Activated T-helper 2 cell treated with anti-CD3 and anti-CD28 coated beads, Interferon-gamma antibody, Interleukin-2, Interleukin-4, amounts not matched to agents 10 μg/mL and 5 μg/mL and 100 μg/mL, durations not matched to agents 14 hours and 24 hours and 36 hours (primary cell): ENCODE data around the gene DUSP15. TPM values are rescaled to one million over a fixed set of nuclear protein-coding genes. Genes with fewer than 3 reads are reported as not detected.

Source experiments
- DNase-seq: peaks from one replicate; pipeline ENCODE4 v3.0.0; 2021; ENCODE audit warnings: low spot score
- H3K27ac Mint-ChIP-seq: one replicate; pipeline ENCODE4 v1.8.0; 2021; ENCODE audit warnings: mixed read lengths
- H3K27me3 Mint-ChIP-seq: one replicate; pipeline ENCODE4 v1.8.0; 2021; ENCODE audit warnings: low read depth, mixed read lengths
- H3K36me3 Mint-ChIP-seq: one replicate; pipeline ENCODE4 v1.8.0; 2021; ENCODE audit warnings: low read depth, mixed read lengths
- H3K4me1 Mint-ChIP-seq: one replicate; pipeline ENCODE4 v1.8.0; 2021; ENCODE audit warnings: low read depth, mixed read lengths
- H3K4me3 Mint-ChIP-seq: one replicate; pipeline ENCODE4 v1.8.0; 2021; ENCODE audit warnings: low read depth, mild to moderate bottlenecking, moderate library complexity, mixed read lengths
- H3K9me3 Mint-ChIP-seq: one replicate; pipeline ENCODE4 v1.8.0; 2021; ENCODE audit warnings: mixed read lengths
- intact Hi-C: fragments of 100-400 bp; cut with micrococcal nuclease; formaldehyde crosslinking; loops from one replicate; pipeline ENCODE4 v1.15.1; 2023
- total RNA-seq: library from RNA; stranded (reverse); gene quantifications from 2 replicates; pipeline ENCODE4 v1.2.3, GENCODE V29; 2022

Gene DUSP15
- total RNA-seq, 1 donor from 2014 or later: not detected

DNA sequence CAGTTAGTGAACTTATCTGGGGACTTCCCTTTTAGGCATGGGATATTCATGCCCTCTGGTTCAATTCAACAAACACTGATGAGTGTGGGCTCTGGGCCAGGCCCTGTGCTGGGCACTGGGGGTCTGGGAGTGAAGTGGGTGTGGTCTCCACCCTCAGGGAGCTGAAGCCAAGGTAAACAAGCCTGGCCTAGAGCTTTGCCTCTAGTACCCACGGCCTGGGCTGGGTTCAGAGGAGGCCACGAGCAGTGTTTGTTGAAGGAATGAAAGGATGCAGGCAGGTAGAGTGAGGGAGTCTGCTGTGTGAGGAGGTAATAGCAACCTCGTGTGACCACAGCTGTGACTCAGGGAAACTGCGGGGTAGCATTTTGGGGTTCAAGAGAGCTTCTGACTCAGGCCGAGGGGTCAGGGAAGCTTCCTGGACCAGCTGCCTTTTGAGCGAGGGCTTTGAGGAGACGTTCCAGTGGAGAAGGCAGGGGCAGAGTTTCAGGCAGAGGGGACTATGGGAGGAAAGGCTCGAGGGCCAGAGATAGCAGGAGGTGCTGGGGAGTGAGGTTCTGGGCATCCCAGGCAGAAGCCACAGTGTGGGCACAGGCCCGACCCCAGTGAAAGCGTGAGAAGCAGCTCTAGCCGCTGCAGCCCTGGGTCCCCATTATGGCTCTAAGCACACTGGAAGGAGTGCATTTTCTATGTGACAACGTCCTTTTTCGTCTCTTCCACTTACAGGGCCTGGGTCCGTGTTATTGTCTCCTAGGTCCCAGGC lies 45.6 kb downstream of the DUSP15 start:
- Mint-ChIP-seq H3K27me3 (no peaks in the 10 kb centered on the region), H3K36me3 (no peaks in the 10 kb centered on the region), H3K27ac (no peak overlapping the region), H3K4me1 (peaks cover 5% of the 10 kb centered on the region), H3K4me3 (no peak overlapping the region), H3K9me3 (no peaks in the 10 kb centered on the region)
- intact Hi-C loops: loop anchor here (10.0 kb wide), 1 partner anchor 130 kb away; the partner anchor contains the start of gene PDRG1
- no peak for DNase-seq

DNA sequence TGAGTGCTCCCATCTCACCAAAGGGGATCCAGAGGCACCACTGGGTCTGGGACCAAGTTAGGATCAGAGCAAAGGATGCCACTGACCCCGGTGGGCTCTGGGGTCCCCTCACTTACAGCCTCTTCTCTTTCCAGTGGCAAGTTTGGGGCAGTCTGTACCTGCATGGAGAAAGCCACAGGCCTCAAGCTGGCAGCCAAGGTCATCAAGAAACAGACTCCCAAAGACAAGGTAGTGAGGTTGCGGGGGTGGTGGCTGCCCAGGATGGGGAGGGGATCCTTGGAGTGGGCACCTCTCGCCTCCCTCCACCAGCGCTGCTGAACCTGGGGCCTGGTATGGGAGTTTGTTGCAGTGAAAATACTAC lies 46.2 kb downstream of the DUSP15 start:
- Mint-ChIP-seq H3K4me1 (peaks cover 5% of the 10 kb centered on the region), H3K4me3 (no peak overlapping the region), H3K9me3 (no peaks in the 10 kb centered on the region), H3K27me3 (no peaks in the 10 kb centered on the region), H3K36me3 (no peaks in the 10 kb centered on the region), H3K27ac (no peak overlapping the region)
- intact Hi-C loops: loop anchor here (10.0 kb wide), 1 partner anchor 131 kb away; the partner anchor contains the start of gene PDRG1
- DNase-seq: no peak

DNA sequence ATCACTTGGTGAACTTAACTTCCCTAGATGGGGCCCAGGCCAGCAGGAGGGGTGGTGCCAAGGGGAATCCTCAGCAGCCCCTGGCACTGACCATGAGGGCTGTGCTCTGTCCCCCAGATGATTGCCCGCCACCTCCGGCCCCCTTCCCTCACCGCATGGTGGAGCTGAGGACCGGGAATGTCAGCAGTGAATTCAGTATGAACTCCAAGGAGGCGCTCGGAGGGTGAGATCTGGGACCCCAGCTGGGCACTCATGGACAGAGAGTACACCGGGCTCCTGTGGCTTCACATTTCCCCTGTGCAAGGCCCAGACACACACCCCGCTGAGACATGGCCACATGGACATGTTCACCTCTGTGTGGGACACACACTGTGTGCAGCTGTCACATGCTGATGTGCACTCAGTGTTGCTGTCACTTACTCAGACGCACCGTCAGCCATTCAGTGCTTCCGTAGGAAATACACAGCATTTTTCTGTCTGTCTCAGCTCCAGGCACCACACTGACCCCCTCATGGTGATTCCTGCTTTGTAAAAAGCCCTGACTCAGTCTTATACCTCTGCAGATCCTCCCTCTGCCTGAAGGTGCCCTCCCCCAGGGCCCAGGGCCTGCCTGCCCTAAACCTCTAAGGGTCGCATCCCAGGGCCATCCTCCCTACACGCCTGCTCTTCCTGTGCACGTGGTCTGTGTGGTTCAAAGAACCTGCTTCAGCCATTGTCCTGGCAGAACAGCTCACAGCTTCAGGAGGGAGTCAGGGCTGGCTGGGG lies 46.8 kb downstream of the DUSP15 start:
- H3K9me3 Mint-ChIP-seq: no peaks in the 10 kb centered on the region
- H3K27me3 Mint-ChIP-seq: no peaks in the 10 kb centered on the region
- no peaks in the 10 kb centered on the region for H3K36me3 Mint-ChIP-seq
- intact Hi-C loops: loop anchor here (2.0 to 10.0 kb wide), 3 partner anchors 23 to 269 kb away; partner anchors contain the start of gene PDRG1
- H3K27ac Mint-ChIP-seq: no peak overlapping the region
- peaks cover 5% of the 10 kb centered on the region for H3K4me1 Mint-ChIP-seq
- no peak for DNase-seq
- H3K4me3 Mint-ChIP-seq: no peak overlapping the region

DNA sequence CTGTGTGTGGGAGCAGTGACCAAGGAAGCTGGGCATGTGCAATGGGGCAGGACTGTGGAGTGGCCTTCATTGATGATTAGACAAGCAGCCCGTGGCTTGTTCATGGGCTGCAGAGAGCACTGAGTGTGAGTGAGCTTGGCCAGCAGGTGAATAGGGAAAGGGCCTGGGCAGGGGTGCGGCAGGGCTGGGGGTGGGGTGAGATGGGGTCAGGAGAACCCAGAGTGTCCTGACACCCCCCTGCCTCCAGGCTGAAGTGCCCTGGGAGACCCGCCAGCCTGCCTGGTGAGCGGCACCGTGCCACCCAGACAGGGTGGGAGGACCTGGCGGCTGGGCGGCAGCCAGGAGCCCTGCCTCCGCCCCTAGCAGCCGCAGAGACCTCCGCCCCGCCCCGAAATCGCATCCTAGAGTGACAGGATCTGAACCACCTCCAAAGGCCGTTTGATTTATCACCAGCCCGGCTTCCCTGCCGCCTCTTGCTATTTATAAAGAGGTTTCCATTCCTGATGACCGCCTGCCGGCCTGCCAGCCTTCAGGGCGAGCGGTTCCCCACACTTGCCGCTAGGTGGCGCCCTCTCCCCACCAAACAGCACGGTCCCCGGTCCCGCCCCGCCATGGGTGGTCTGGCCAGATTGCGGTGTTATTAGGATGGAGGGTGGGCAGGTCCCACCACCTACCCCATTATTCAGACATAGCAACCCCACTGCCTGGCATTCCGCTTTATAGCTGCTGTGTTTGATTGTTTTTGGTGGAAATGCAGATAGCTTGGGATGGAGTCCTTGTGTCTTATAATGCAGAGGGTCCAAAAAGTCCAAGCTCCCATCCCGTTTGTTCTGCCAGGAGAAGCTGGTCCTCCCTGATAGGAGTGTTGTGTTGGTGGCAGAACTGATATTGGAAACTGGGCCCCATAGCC lies 47.7 kb downstream of the DUSP15 start:
- H3K27me3 Mint-ChIP-seq: no peaks in the 10 kb centered on the region
- no peak overlapping the region for H3K4me3 Mint-ChIP-seq
- DNase-seq: peak; percentile 63
- H3K27ac Mint-ChIP-seq: no peak overlapping the region
- H3K9me3 Mint-ChIP-seq: no peaks in the 10 kb centered on the region
- H3K4me1 Mint-ChIP-seq: peaks cover 5% of the 10 kb centered on the region
- no peaks in the 10 kb centered on the region for H3K36me3 Mint-ChIP-seq
- intact Hi-C loops: loop anchor here (2.0 to 10.0 kb wide), 3 partner anchors 24 to 270 kb away; partner anchors contain the start of gene PDRG1

DNA sequence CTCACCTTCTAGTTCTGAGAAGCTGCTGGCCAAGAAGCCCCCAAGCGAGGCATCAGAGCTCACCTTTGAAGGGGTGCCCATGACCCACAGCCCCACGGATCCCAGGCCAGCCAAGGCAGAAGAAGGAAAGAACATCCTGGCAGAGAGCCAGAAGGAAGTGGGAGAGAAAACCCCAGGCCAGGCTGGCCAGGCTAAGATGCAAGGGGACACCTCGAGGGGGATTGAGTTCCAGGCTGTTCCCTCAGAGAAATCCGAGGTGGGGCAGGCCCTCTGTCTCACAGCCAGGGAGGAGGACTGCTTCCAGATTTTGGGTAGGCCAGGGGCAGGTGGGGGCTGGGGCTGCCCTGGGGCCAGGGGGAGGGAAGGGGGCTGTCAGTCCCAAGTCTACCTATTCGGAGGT lies 48.9 kb downstream of the DUSP15 start:
- intact Hi-C loops: loop anchor here (10.0 kb wide), 1 partner anchor 133 kb away; the partner anchor contains the start of gene PDRG1
- Mint-ChIP-seq H3K9me3 (no peaks in the 10 kb centered on the region), H3K36me3 (no peaks in the 10 kb centered on the region), H3K27ac (no peak overlapping the region), H3K27me3 (no peaks in the 10 kb centered on the region), H3K4me1 (peaks cover 5% of the 10 kb centered on the region), H3K4me3 (no peak overlapping the region)
- DNase-seq: no peak

DNA sequence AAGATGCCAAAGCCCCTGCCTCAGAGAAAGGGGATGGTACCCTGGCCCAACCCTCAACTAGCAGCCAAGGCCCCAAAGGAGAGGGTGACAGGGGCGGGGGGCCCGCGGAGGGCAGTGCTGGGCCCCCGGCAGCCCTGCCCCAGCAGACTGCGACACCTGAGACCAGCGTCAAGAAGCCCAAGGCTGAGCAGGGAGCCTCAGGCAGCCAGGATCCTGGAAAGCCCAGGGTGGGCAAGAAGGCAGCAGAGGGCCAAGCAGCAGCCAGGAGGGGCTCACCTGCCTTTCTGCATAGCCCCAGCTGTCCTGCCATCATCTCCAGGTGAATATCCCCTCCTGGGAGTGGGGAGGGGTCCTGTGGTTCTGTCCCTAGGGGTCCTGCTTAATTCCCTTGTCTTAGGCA lies 50.1 kb downstream of the DUSP15 start:
- intact Hi-C loops: loop anchor here (10.0 kb wide), 1 partner anchor 135 kb away; the partner anchor contains the start of gene PDRG1
- H3K4me3 Mint-ChIP-seq: no peak overlapping the region
- no peaks in the 10 kb centered on the region for H3K9me3 Mint-ChIP-seq
- H3K27me3 Mint-ChIP-seq: no peaks in the 10 kb centered on the region
- no peak overlapping the region for H3K27ac Mint-ChIP-seq
- H3K4me1 Mint-ChIP-seq: peaks cover 5% of the 10 kb centered on the region
- H3K36me3 Mint-ChIP-seq: no peaks in the 10 kb centered on the region
- DNase-seq: no peak

DNA sequence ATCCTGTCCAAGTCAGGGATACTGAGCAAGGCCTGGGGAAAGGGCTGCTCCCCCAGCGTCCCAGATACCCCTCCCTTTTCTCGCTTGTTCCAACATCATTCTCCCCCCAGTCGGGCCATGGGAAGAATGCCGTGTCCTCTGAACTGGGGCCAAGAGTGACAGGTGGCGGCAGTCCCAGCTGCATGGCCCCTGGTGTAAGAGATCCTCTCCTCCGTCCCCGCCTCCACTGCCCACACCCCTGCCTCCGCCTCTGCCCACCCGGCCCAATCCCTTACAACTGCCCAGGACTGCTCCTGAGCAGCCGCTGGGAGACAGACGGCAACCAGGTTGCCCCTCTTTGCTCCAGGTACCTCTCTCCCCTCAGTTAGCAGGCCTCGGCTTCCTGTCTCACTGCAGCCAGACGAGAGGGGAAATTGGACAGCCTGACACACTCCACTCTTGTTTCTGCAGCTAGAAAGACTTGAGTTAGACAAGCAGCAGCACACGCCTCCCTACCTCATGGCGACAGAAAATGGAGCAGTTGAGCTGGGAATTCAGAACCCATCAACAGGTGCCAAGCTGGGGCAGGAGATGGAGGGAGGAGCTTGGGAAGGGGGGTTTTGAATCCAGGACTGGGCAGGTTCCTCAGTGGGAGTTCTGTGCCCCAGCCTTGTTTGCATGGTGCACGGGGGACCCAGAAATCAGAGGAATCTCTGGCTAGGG lies 51.1 kb downstream of the DUSP15 start, which contains the start of gene MYLK2:
Gene MYLK2 (plus strand): TSS at position 274 of the 702 bp plus-strand sequence. CDS start 225 bp downstream, at position 499.
- Mint-ChIP-seq H3K36me3 (no peaks in the 10 kb centered on the region), H3K27ac (no peak within 1 kb of the TSS), H3K9me3 (no peaks in the 10 kb centered on the region), H3K4me1 (peaks cover 5% of the 10 kb centered on the region), H3K27me3 (no peaks in the 10 kb centered on the region), H3K4me3 (no peak within 1 kb of the TSS)
- no peak for DNase-seq
- intact Hi-C loops: no loop called here

DNA sequence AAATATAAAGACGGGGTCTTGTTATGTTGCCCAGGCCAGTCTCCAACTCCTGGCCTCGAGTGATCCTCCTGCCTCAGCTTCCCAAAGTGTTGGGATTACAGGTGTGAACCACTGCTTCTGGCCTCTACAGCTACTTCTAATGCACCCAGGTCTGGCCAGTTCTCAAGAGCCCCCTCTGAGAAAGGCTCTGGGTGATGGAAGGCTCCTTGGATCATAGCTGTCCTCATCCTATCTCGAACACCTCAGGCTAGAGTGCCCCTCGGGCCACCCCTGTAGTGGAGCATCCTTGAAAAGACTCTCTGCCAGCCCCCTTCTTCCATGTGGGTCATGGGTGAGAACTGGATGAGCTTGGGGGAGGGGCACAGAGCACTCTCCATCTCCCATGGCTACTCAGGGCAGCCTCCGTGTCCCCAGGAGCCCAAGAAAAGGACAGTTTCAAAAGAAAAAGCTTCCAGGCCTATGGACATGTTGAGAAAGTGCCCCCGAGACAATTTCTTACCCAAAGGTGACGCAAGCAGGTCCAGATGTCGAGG lies 51.9 kb downstream of the DUSP15 start:
- no peaks in the 10 kb centered on the region for H3K36me3 Mint-ChIP-seq
- no peaks in the 10 kb centered on the region for H3K9me3 Mint-ChIP-seq
- no peak for DNase-seq
- no peak overlapping the region for H3K27ac Mint-ChIP-seq
- no peak overlapping the region for H3K4me3 Mint-ChIP-seq
- peaks cover 5% of the 10 kb centered on the region for H3K4me1 Mint-ChIP-seq
- H3K27me3 Mint-ChIP-seq: no peaks in the 10 kb centered on the region
- intact Hi-C loops: no loop called here

DNA sequence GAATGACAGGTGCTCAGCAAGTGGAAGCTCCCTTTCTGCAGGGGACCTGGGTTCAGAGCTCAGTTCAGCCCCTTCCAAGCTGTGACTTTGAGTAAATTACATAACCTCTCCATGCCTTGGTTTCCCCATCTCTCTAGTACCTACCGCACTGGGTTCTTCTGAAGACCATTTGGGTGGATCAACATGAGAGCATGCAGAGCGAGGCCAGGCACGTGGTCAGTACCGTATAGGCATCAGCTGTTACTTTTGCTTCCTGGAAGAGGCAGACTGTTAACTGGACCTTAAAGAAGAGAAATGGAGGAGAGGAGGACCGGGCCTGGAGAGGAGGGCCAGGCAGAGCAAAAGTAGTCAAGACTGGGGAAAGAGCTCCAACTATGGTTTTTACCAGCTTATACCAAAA lies 52.9 kb downstream of the DUSP15 start:
- H3K9me3 Mint-ChIP-seq: no peaks in the 10 kb centered on the region
- intact Hi-C loops: no loop called here
- H3K27me3 Mint-ChIP-seq: no peaks in the 10 kb centered on the region
- no peak for DNase-seq
- H3K27ac Mint-ChIP-seq: no peak overlapping the region
- peaks cover 2% of the 10 kb centered on the region for H3K4me1 Mint-ChIP-seq
- no peaks in the 10 kb centered on the region for H3K36me3 Mint-ChIP-seq
- H3K4me3 Mint-ChIP-seq: no peak overlapping the region

DNA sequence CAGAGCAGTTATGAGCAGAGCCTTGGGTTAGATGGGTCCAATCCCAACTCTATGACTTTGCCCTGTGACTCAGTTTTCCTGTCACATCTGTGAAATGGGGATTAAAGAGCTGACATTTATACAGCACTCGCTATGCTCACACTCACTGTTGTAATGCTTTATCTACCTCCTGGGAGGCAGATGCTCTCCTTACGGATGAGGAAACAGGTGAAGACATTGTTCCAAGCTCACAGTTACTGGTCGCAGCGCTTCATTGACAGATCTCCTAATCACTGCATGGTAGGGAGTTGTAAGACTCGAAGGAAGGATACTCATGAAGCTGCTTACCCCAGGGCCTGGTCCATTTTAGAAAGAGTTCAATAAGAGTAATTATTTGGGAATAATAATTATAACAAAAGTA lies 54.1 kb downstream of the DUSP15 start:
- no peak for DNase-seq
- Mint-ChIP-seq H3K4me1 (no peaks in the 10 kb centered on the region), H3K4me3 (no peak overlapping the region), H3K9me3 (no peaks in the 10 kb centered on the region), H3K27ac (no peak overlapping the region), H3K27me3 (no peaks in the 10 kb centered on the region), H3K36me3 (no peaks in the 10 kb centered on the region)
- intact Hi-C loops: no loop called here

DNA sequence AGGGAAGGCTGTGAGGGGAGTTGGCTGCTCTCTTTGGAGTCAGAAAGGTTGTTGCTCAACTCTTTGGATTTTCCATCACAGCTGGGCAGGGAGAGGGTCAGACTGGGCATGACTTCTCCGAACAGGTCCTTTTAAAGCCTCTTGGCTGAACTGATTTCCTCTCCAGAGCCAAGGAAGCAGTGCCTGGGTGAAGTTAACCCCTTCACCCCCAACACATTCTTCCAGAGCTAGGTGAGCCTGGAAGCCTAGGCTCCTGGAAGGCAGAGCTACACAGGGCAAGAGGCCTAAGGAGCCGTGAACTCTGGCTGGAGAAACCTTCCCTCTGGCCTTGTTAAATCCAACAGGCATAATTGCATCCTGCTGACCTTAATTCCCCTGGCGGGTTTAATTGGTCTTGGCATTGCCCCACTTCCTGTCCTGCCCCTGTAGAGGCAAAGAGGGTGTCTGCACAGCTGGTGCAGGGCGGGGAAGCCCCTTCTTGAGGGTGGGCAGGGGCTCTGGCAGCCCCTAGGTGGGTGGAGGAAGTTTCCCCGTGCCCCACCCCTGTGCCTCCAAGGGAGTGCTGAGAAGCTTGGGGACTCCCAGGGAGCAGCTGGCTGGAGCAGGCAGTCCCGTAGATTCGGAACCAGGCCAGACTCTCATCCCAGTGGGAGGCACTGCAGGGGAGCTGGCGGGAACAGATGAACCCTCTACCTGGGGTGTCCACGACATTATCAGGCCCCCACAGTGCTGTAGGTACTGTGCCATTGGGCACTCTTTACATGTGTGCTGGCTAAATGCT lies 54.7 kb downstream of the DUSP15 start:
- H3K4me1 Mint-ChIP-seq: no peaks in the 10 kb centered on the region
- DNase-seq: no peak
- no peak overlapping the region for H3K4me3 Mint-ChIP-seq
- no peaks in the 10 kb centered on the region for H3K9me3 Mint-ChIP-seq
- H3K36me3 Mint-ChIP-seq: no peaks in the 10 kb centered on the region
- no peaks in the 10 kb centered on the region for H3K27me3 Mint-ChIP-seq
- no peak overlapping the region for H3K27ac Mint-ChIP-seq
- intact Hi-C loops: no loop called here
